MCF 10A (cell line): Measurements from ENCODE around the gene NEK3. TPM values are rescaled to one million over a fixed set of nuclear protein-coding genes. Genes with fewer than 3 reads are reported as not detected.
"Not testable (repeated sequence)": the region's sequence is repeated elsewhere in the genome, so short reads cannot be mapped to it uniquely, and the experiment has no call there.

Experiments
- BruUV-seq: library from RNA; stranded (reverse); fragments of 400-500 nt; replicated peaks from 2 replicates; lab custom pipeline; 2021; lab: Mats Ljungman, UMichigan
- CTCF ChIA-PET: fragments of 300-600 bp; sonication (Branson Sonifier 250); formaldehyde crosslinking; extraction: SDS; loops from one replicate; lab custom pipeline; 2021; ENCODE audit warnings: antibody characterized with exemption, inconsistent platforms; lab: Yijun Ruan, JAX
- POLR2A ChIA-PET: fragments of 300-600, 350-650 bp; sonication (Branson Sonifier 250); formaldehyde crosslinking; extraction: SDS; loops from one replicate; lab custom pipeline; 2020; ENCODE audit warnings: antibody characterized with exemption, inconsistent platforms; lab: Yijun Ruan, JAX
- DNase-seq: peaks from one replicate; pipeline ENCODE4 v3.0.0-alpha.2; 2018; ENCODE audit not compliant: unreplicated experiment
- H3K27ac Mint-ChIP-seq: one replicate; pipeline ENCODE4 v1.8.0; 2022; ENCODE audit warnings: mild to moderate bottlenecking, low read depth, mixed read lengths; ENCODE audit not compliant: unreplicated experiment
- H3K27me3 Mint-ChIP-seq: one replicate; pipeline ENCODE4 v1.8.0; 2022; ENCODE audit warnings: mixed read lengths; ENCODE audit not compliant: insufficient read depth, unreplicated experiment
- H3K36me3 Mint-ChIP-seq: one replicate; pipeline ENCODE4 v1.8.0; 2022; ENCODE audit warnings: mild to moderate bottlenecking, moderate library complexity, mixed read lengths; ENCODE audit not compliant: insufficient read depth, unreplicated experiment
- H3K4me1 Mint-ChIP-seq: one replicate; pipeline ENCODE4 v1.8.0; 2022; ENCODE audit warnings: mixed read lengths; ENCODE audit not compliant: insufficient read depth, unreplicated experiment
- H3K4me3 Mint-ChIP-seq: one replicate; pipeline ENCODE4 v1.8.0; 2022; ENCODE audit warnings: mild to moderate bottlenecking, moderate library complexity, mixed read lengths; ENCODE audit not compliant: unreplicated experiment
- H3K9me3 Mint-ChIP-seq: one replicate; pipeline ENCODE4 v1.8.0; 2022; ENCODE audit warnings: mixed read lengths; ENCODE audit not compliant: unreplicated experiment
- intact Hi-C: fragments of 100-400 bp; cut with micrococcal nuclease; formaldehyde crosslinking; loops from 2 replicates; pipeline ENCODE4 v1.14.1; 2022
- total RNA-seq: library from RNA; stranded (reverse); gene quantifications from 2 replicates; pipeline ENCODE4 v1.2.3, GENCODE V29; 2022
- TF ChIP-seq, protein P1 (sequence below): fragments of 200-600 bp; IDR thresholded peaks from one replicate; pipeline ENCODE4 v1.8.0; 2022; ENCODE audit warnings: antibody characterized with exemption, mild to moderate bottlenecking; ENCODE audit not compliant: unreplicated experiment

NEK3 gene
- total RNA-seq, 1 experiment from 2014 or later, result 23.7 TPM

- no peak for DNase-seq
- POLR2A ChIA-PET, result interaction anchor here (1.1 to 1.7 kb wide), 3 partner anchors 13 to 20 kb away, joined by 3 to 8 read pairs (median 7); no protein-coding TSS in a partner anchor
- CTCF ChIA-PET, result interaction anchor here (0.5 to 1.2 kb wide), 2 partner anchors 63 to 359 kb away, joined by 3 read pairs; no protein-coding TSS in a partner anchor
- BruUV-seq, result no TSS peak
- Mint-ChIP-seq H3K9me3 (no peaks in the 10 kb centered on the region), H3K4me3 (no peak overlapping the region), H3K27ac (no peak overlapping the region), H3K27me3 (no peaks in the 10 kb centered on the region), H3K4me1 (peaks cover 8% of the 10 kb centered on the region), H3K36me3 (peaks cover 27% of the 10 kb centered on the region)
- TF ChIP-seq, protein P1, sequence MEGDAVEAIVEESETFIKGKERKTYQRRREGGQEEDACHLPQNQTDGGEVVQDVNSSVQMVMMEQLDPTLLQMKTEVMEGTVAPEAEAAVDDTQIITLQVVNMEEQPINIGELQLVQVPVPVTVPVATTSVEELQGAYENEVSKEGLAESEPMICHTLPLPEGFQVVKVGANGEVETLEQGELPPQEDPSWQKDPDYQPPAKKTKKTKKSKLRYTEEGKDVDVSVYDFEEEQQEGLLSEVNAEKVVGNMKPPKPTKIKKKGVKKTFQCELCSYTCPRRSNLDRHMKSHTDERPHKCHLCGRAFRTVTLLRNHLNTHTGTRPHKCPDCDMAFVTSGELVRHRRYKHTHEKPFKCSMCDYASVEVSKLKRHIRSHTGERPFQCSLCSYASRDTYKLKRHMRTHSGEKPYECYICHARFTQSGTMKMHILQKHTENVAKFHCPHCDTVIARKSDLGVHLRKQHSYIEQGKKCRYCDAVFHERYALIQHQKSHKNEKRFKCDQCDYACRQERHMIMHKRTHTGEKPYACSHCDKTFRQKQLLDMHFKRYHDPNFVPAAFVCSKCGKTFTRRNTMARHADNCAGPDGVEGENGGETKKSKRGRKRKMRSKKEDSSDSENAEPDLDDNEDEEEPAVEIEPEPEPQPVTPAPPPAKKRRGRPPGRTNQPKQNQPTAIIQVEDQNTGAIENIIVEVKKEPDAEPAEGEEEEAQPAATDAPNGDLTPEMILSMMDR, result no peak
- intact Hi-C loops, result no loop called here
Observed at GRCh38 chr13:52173373-52173772, 14.0 kb upstream of the NEK3 start.

DNA sequence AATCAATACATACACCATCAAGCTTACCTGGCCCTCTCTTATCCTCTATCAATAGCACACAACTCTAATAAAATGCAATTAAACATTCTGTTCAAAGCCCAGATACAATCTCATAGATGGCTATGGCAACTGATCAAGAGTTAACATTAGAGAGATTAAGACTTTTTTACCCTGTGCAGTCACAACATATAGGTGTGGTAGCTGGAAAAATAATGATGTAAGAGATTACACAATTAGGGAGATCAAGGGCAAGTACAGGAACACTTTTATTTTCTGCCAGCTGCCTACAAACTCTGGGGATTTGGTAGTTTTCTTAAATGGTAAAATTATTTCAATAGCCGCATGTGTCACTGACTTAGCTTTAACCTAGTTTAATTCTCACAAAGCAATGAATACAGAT is 12.3 kb upstream of the NEK3 start:
- BruUV-seq, H3K9me3 Mint-ChIP-seq, intact Hi-C loops, CTCF ChIA-PET, DNase-seq, H3K27ac Mint-ChIP-seq, H3K27me3 Mint-ChIP-seq, H3K4me1 Mint-ChIP-seq, H3K4me3 Mint-ChIP-seq: not testable (repeated sequence)
- POLR2A ChIA-PET, result interaction anchor here (1.4 to 1.6 kb wide), 2 partner anchors 12 to 22 kb away, joined by 3 to 4 read pairs; partner anchors contain the start of gene NEK3
- H3K36me3 Mint-ChIP-seq, result peaks cover 38% of the 10 kb centered on the region

GRCh38 chr13:52170828-52171391 is 11.5 kb upstream of the NEK3 start:
- BruUV-seq, DNase-seq, H3K4me3 Mint-ChIP-seq, intact Hi-C loops, H3K4me1 Mint-ChIP-seq, H3K27ac Mint-ChIP-seq, H3K9me3 Mint-ChIP-seq, H3K27me3 Mint-ChIP-seq: not testable (repeated sequence)
- ChIA-PET CTCF (interaction anchor here (0.9 kb wide), 1 partner anchor 275 kb away, joined by 3 read pairs; no protein-coding TSS in a partner anchor), POLR2A (interaction anchor here (1.6 to 1.9 kb wide), 2 partner anchors 11 to 23 kb away, joined by 4 to 9 read pairs; partner anchors contain the start of gene NEK3)
- peaks cover 46% of the 10 kb centered on the region for H3K36me3 Mint-ChIP-seq

- H3K27me3 Mint-ChIP-seq, result no peaks in the 10 kb centered on the region
- ChIA-PET CTCF (interaction anchor here (0.6 to 1.1 kb wide), 3 partner anchors 34 to 274 kb away, joined by 3 read pairs; no protein-coding TSS in a partner anchor), POLR2A (interaction anchor here (0.5 to 1.9 kb wide), 2 partner anchors 10 to 261 kb away, joined by 3 to 9 read pairs; partner anchors contain the start of gene NEK3)
- no peak overlapping the region for H3K27ac Mint-ChIP-seq
- no peak for DNase-seq
- TF ChIP-seq, protein P1, result no peak
- intact Hi-C loops, result no loop called here
- no peaks in the 10 kb centered on the region for H3K9me3 Mint-ChIP-seq
- peaks cover 52% of the 10 kb centered on the region for H3K36me3 Mint-ChIP-seq
- H3K4me1 Mint-ChIP-seq, result peaks cover 8% of the 10 kb centered on the region
- no TSS peak for BruUV-seq
- no peak overlapping the region for H3K4me3 Mint-ChIP-seq
Observed at GRCh38 chr13:52169839-52170238, 10.4 kb upstream of the NEK3 start.

GRCh38 chr13:52165411-52165810 is 6.0 kb upstream of the NEK3 start:
- intact Hi-C loops, result no loop called here
- Mint-ChIP-seq H3K9me3 (no peaks in the 10 kb centered on the region), H3K4me3 (no peak overlapping the region), H3K4me1 (no peaks in the 10 kb centered on the region), H3K36me3 (peaks cover 40% of the 10 kb centered on the region), H3K27ac (no peak overlapping the region), H3K27me3 (no peaks in the 10 kb centered on the region)
- BruUV-seq, result no TSS peak
- DNase-seq, result no peak
- TF ChIP-seq, protein P1, result no peak
- CTCF ChIA-PET, result interaction anchor here (1.0 to 1.8 kb wide), 2 partner anchors 37 to 269 kb away, joined by 3 to 6 read pairs; partner anchors contain the start of gene NEK5
- POLR2A ChIA-PET, result interaction anchor here (1.9 kb wide), 1 partner anchor 38 kb away, joined by 3 read pairs; no protein-coding TSS in a partner anchor
